H1 (cell line): ENCODE measurements around the gene ANXA5. TPM values are rescaled to one million over a fixed set of nuclear protein-coding genes. Genes with fewer than 3 reads are reported as not detected.

Source experiments
- CTCF ChIA-PET: fragments of 300-600 bp; sonication (Branson Sonifier 250); formaldehyde crosslinking; loops from one replicate; lab custom pipeline; 2021; ENCODE audit not compliant: partially characterized antibody; lab: Charles Lee
- POLR2A ChIA-PET: fragments of 300-600 bp; sonication (Branson Sonifier 250); formaldehyde crosslinking; loops from one replicate; lab custom pipeline; 2021; ENCODE audit warnings: inconsistent platforms; ENCODE audit not compliant: partially characterized antibody; lab: Charles Lee
- DNase-seq, 2 experiments: peaks; one replicate each; pipeline versions ENCODE4 v3.0.0 to v3.0.0-alpha.2; 2010 to 2022; ENCODE audit warnings: low spot score in 2 of 2, low read depth in 1 of 2, mixed read lengths in 1 of 2
- FAIRE-seq: peaks from 2 replicates; lab custom pipeline; 2011; peaks lifted over from hg19 to GRCh38; lab: Jason Lieb, UNC
- H2AFZ ChIP-seq: 2 replicates; pipeline ENCODE4 v1.8.1; 2012; ENCODE audit warnings: low read length, inconsistent platforms
- H2AK5ac ChIP-seq: 2 replicates; pipeline ENCODE4 v1.6.1; 2013; ENCODE audit warnings: low read depth, low read length
- H2BK120ac ChIP-seq: replicated peaks from 2 replicates; pipeline ENCODE3; 2013; ENCODE audit warnings: low read depth, low read length, inconsistent platforms
- H2BK12ac ChIP-seq: 2 replicates; pipeline ENCODE4 v1.6.1; 2013; ENCODE audit warnings: low read depth, low read length
- H2BK15ac ChIP-seq: 2 replicates; pipeline ENCODE4 v1.6.1; 2013; ENCODE audit warnings: low read length
- H2BK20ac ChIP-seq: 2 replicates; pipeline ENCODE4 v1.6.1; 2013; ENCODE audit warnings: low read length
- H2BK5ac ChIP-seq: 2 replicates; pipeline ENCODE4 v1.6.1; 2013; ENCODE audit warnings: low read depth, low read length
- H3K14ac ChIP-seq: 2 replicates; pipeline ENCODE4 v1.6.1; 2013; ENCODE audit warnings: inconsistent platforms; ENCODE audit not compliant: insufficient read length
- H3K18ac ChIP-seq: 2 replicates; pipeline ENCODE4 v1.6.1; 2013; ENCODE audit warnings: low read length; ENCODE audit errors: extremely low read depth
- H3K23ac ChIP-seq: 2 replicates; pipeline ENCODE4 v1.6.1; 2013; ENCODE audit warnings: inconsistent platforms; ENCODE audit not compliant: insufficient read length
- H3K23me2 ChIP-seq: 2 replicates; pipeline ENCODE4 v1.6.1; 2013; ENCODE audit warnings: low read depth, low read length
- H3K27ac ChIP-seq: 2 replicates; pipeline ENCODE4 v1.6.1; 2011; ENCODE audit warnings: low read depth, low read length, inconsistent platforms
- H3K27me3 ChIP-seq, 4 experiments: replicated peaks in 1 of 4; 1 replicate in 1 of 4; 2 replicates in 3 of 4; pipeline versions ENCODE4 v1.6.1 to v1.8.1; 2011 to 2013; ENCODE audit warnings: low read length in 3 of 4, mild to moderate bottlenecking in 3 of 4, inconsistent platforms in 2 of 4, mixed read lengths in 2 of 4, moderate library complexity in 1 of 4; ENCODE audit not compliant: control insufficient read depth in 3 of 4, insufficient read depth in 3 of 4; ENCODE audit errors: extremely low read depth in 1 of 4
- H3K36me3 ChIP-seq, 4 experiments: 2 replicates each; pipeline versions ENCODE4 v1.6.1 to v1.8.1; 2011 to 2013; ENCODE audit warnings: mild to moderate bottlenecking in 4 of 4, low read length in 3 of 4, moderate library complexity in 2 of 4, control low read depth in 1 of 4, inconsistent platforms in 1 of 4; ENCODE audit not compliant: insufficient read depth in 4 of 4, control insufficient read depth in 2 of 4
- H3K4ac ChIP-seq: replicated peaks from 2 replicates; pipeline ENCODE3; 2013; ENCODE audit warnings: low read length, low read depth, mixed read lengths, inconsistent platforms; ENCODE audit not compliant: insufficient read length
- H3K4me1 ChIP-seq, 4 experiments: replicated peaks in 1 of 4; 1 replicate in 1 of 4; 2 replicates in 3 of 4; pipeline versions ENCODE4 v1.6.1 to v1.8.1; 2011 to 2013; ENCODE audit warnings: low read length in 3 of 4, inconsistent platforms in 2 of 4, mixed read lengths in 1 of 4; ENCODE audit not compliant: insufficient read depth in 4 of 4, control insufficient read depth in 3 of 4
- H3K4me2 ChIP-seq, 2 experiments: 2 replicates each; pipeline versions ENCODE4 v1.6.1 to v1.8.1; 2011 to 2013; ENCODE audit warnings: low read depth in 2 of 2, low read length in 2 of 2, control low read depth in 1 of 2, inconsistent platforms in 1 of 2, mild to moderate bottlenecking in 1 of 2; ENCODE audit not compliant: insufficient read depth in 1 of 2
- H3K4me3 ChIP-seq, 4 experiments: fragments of 200-600, 300-600 bp in 1 of 4; sonication (generic), shearing (Covaris generic), sonication (Bioruptor Twin) in 1 of 4; 2 replicates each; pipeline versions ENCODE4 v1.5.1 to v1.8.1; 2011 to 2016; ENCODE audit warnings: low read length in 4 of 4, low read depth in 3 of 4, control low read depth in 2 of 4, inconsistent platforms in 2 of 4, mild to moderate bottlenecking in 2 of 4, mixed read lengths in 1 of 4, moderate library complexity in 1 of 4; ENCODE audit not compliant: insufficient read depth in 2 of 4; ENCODE audit errors: extremely low read depth in 1 of 4
- H3K56ac ChIP-seq: replicated peaks from 2 replicates; pipeline ENCODE3; 2013; ENCODE audit warnings: low read depth, mild to moderate bottlenecking, mixed read lengths, low read length, inconsistent platforms; ENCODE audit not compliant: insufficient read length
- H3K79me1 ChIP-seq: 2 replicates; pipeline ENCODE4 v1.6.1; 2013; ENCODE audit warnings: low read depth, low read length, control low read depth
- H3K79me2 ChIP-seq, 2 experiments: 2 replicates each; pipeline versions ENCODE4 v1.6.1 to v1.8.1; 2012 to 2013; ENCODE audit warnings: low read length in 2 of 2, mild to moderate bottlenecking in 2 of 2, inconsistent platforms in 1 of 2; ENCODE audit not compliant: insufficient read depth in 2 of 2, control insufficient read depth in 1 of 2
- H3K9ac ChIP-seq, 4 experiments: replicated peaks in 1 of 4; 1 replicate in 1 of 4; 2 replicates in 3 of 4; pipeline versions ENCODE4 v1.6.1 to v1.8.1; 2011 to 2013; ENCODE audit warnings: low read depth in 3 of 4, low read length in 3 of 4, control low read depth in 2 of 4, mild to moderate bottlenecking in 2 of 4, moderate library complexity in 2 of 4, inconsistent platforms in 1 of 4; ENCODE audit errors: extremely low read depth in 1 of 4
- H3K9me3 ChIP-seq, 2 experiments: 2 replicates each; pipeline versions ENCODE4 v1.6.1 to v1.8.1; 2012 to 2013; ENCODE audit warnings: mild to moderate bottlenecking in 2 of 2, moderate library complexity in 2 of 2, control low read depth in 1 of 2, inconsistent platforms in 1 of 2, low read depth in 1 of 2, low read length in 1 of 2, mixed read lengths in 1 of 2; ENCODE audit not compliant: insufficient read depth in 2 of 2
- H4K20me1 ChIP-seq, 2 experiments: replicated peaks in 1 of 2; 2 replicates each; pipeline versions ENCODE3 to v1.8.1; 2011 to 2013; ENCODE audit warnings: inconsistent platforms in 2 of 2, low read length in 2 of 2, mild to moderate bottlenecking in 1 of 2; ENCODE audit not compliant: insufficient read depth in 2 of 2, control insufficient read depth in 1 of 2
- H4K5ac ChIP-seq: 2 replicates; pipeline ENCODE4 v1.6.1; 2013; ENCODE audit warnings: low read length, low read depth, mixed read lengths, inconsistent platforms; ENCODE audit not compliant: insufficient read length
- H4K8ac ChIP-seq: 2 replicates; pipeline ENCODE4 v1.8.0; 2013; ENCODE audit warnings: mild to moderate bottlenecking, moderate library complexity, low read length, inconsistent platforms; ENCODE audit not compliant: insufficient read depth; ENCODE audit errors: extremely low read depth
- H4K91ac ChIP-seq: replicated peaks from 2 replicates; pipeline ENCODE3; 2013; ENCODE audit warnings: low read length, mixed read lengths, inconsistent platforms; ENCODE audit not compliant: insufficient read length
- ATF2 ChIP-seq: IDR thresholded peaks from 2 replicates; pipeline ENCODE4 v1.6.1; 2012; ENCODE audit warnings: low read length, inconsistent platforms
- BRCA1 ChIP-seq: IDR thresholded peaks from 2 replicates; pipeline ENCODE4 v1.6.1; 2012; ENCODE audit warnings: low read depth, low read length, improper control_type of control experiment
- CBX5 ChIP-seq: fragments of 300-800, 300-1000 bp; sonication (generic); IDR thresholded peaks from 2 replicates; pipeline ENCODE4 v1.7.1; 2016; ENCODE audit warnings: antibody characterized with exemption, low read length, low read depth
- CHD1 ChIP-seq: IDR thresholded peaks from 2 replicates; pipeline ENCODE4 v1.6.1; 2012; ENCODE audit warnings: low read depth, low read length, improper control_type of control experiment
- CREB1 ChIP-seq: IDR thresholded peaks from 2 replicates; pipeline ENCODE4 v1.6.1; 2012; ENCODE audit warnings: inconsistent platforms
- CTCF ChIP-seq, 3 experiments: IDR thresholded peaks; 1 replicate in 2 of 3; 2 replicates in 1 of 3; pipeline versions ENCODE4 v1.5.1 to v1.6.1; 2011; ENCODE audit warnings: low read length in 3 of 3, mild to moderate bottlenecking in 3 of 3, inconsistent platforms in 2 of 3, low read depth in 1 of 3, moderate library complexity in 1 of 3; ENCODE audit not compliant: insufficient read depth in 1 of 3; ENCODE audit errors: control extremely low read depth in 1 of 3
- EGR1 ChIP-seq: IDR thresholded peaks from 2 replicates; pipeline ENCODE4 v1.6.1; 2011; ENCODE audit warnings: low read depth, low read length, borderline replicate concordance
- FOSL1 ChIP-seq: IDR thresholded peaks from 2 replicates; pipeline ENCODE4 v1.6.1; 2011; ENCODE audit warnings: mild to moderate bottlenecking, low read depth, low read length, moderate library complexity; ENCODE audit not compliant: insufficient read depth
- SIRT6 ChIP-seq: IDR thresholded peaks from one replicate; pipeline ENCODE4 v1.7.1; 2012; ENCODE audit warnings: low read length, inconsistent platforms
- SIX5 ChIP-seq: IDR thresholded peaks from 2 replicates; pipeline ENCODE4 v1.6.1; 2011; ENCODE audit warnings: mild to moderate bottlenecking, low read depth, low read length
- SP2 ChIP-seq: IDR thresholded peaks from 2 replicates; pipeline ENCODE4 v1.6.1; 2012; ENCODE audit warnings: mild to moderate bottlenecking, low read length, inconsistent platforms
- SP4 ChIP-seq: IDR thresholded peaks from 2 replicates; pipeline ENCODE4 v1.6.1; 2012; ENCODE audit warnings: low read length, inconsistent platforms
- polyA plus RNA-seq, 7 experiments: library from polyadenylated mRNA; depleted of rRNA in 3 of 7; stranded (reverse) in 5 of 7; unstranded in 2 of 7; fragments of >200 nt in 5 of 7; fragments of 200-250 nt in 2 of 7; gene quantifications; 1 replicate in 5 of 7; 2 replicates in 1 of 7; 4 replicates in 1 of 7; pipeline versions ENCODE4 v1.2.1 to v1.2.3, GENCODE V29; 2011 to 2013; ENCODE audit warnings: missing spikeins in 2 of 7, mixed read lengths in 2 of 7
- total RNA-seq: library from RNA; stranded (reverse); fragmentation: NEBNext Ultra II Directional; extraction: Animal tissue kit (Norgen Biotek cat#: 25700); gene quantifications from 2 replicates; pipeline ENCODE4 v1.2.1, GENCODE V29; 2021

Gene ANXA5
- total and polyA plus RNA-seq, 2 of the 8 experiments (the other 6 are each of a cell fraction or from before 2014, with no cell fraction given), result 213 to 221 TPM

DNA sequence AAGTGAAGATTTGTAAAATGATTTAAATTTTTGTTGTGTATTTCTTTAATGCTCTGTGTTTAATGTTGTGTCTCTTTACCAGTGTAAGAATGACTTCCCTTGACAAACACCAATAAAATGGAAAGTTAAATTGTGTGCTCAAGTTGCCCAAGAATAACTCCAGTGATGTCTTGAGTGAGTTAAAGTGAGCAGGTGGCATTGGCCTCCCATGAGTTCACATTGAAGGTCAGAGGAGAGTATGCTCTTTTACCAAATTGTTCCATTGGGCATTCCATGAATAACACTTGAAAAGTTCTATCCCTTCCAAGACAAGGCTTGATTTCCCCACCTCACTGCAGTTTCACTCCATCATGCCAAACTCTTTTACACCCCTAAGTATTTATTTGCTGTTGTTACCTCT, 4.5 kb downstream of the ANXA5 start:
- Histone ChIP-seq H2BK15ac (no peak overlapping the region), H4K20me1 (peaks cover 2 to 7% of the 10 kb centered on the region in 2 experiments), H3K4me3 (no peak overlapping the region), H3K9ac (no peak overlapping the region), H3K79me1 (peaks cover 7% of the 10 kb centered on the region), H3K36me3 (peaks cover 0 to 16% (median 0%) of the 10 kb centered on the region in 4 experiments; a peak in 1 of 8 replicates), H3K18ac (no peak overlapping the region), H2BK120ac (no peak overlapping the region), H3K4me2 (no peak overlapping the region), H3K4ac (no peak overlapping the region), H3K79me2 (peaks cover 3 to 78% of the 10 kb centered on the region in 2 experiments; a peak in 2 of 4 replicates), H3K27ac (no peak overlapping the region), H3K23ac (no peak overlapping the region), H2BK12ac (no peak overlapping the region), H3K9me3 (no peaks in the 10 kb centered on the region), H2AFZ (no peak overlapping the region), H2BK20ac (no peak overlapping the region), H3K56ac (no peak overlapping the region), H3K27me3 (no peaks in the 10 kb centered on the region), H4K91ac (no peak overlapping the region), H3K14ac (no peak overlapping the region), H4K5ac (no peak overlapping the region), H2BK5ac (no peak overlapping the region), H3K4me1 (peaks cover 1 to 5% (median 5%) of the 10 kb centered on the region in 4 experiments; a peak in 5 of 7 replicates)
- ChIA-PET POLR2A (interaction anchor here (1.0 kb wide), 1 partner anchor 9 kb away, joined by 3 read pairs; no protein-coding TSS in a partner anchor), CTCF (no interaction called here)
- FAIRE-seq, result no peak
- TF ChIP-seq CREB1 (no peak), FOSL1 (no peak), EGR1 (no peak), CHD1 (no peak), SP4 (no peak), ATF2 (no peak), SIX5 (no peak), SP2 (no peak), CBX5 (no peak), CTCF (IDR thresholded peaks at IDR 0.05; ENCODE audit: control extremely low read depth in 1 of 3, insufficient read depth in 1 of 3, low read depth in 1 of 3, low read length in 3 of 3) (no peak), SIRT6 (no peak), BRCA1 (no peak)
- TF ChIP-seq, all 59 proteins: peak for 0
- Histone ChIP-seq H2AK5ac (no peak overlapping the region), H3K23me2 (peaks cover 2% of the 10 kb centered on the region; the same call in 1 of the 2 replicates), H4K8ac (no peak overlapping the region)
- no peak for DNase-seq
